Measurements from ENCODE around the gene VPREB3.

Gene VPREB3, protein sequence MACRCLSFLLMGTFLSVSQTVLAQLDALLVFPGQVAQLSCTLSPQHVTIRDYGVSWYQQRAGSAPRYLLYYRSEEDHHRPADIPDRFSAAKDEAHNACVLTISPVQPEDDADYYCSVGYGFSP

DNA sequence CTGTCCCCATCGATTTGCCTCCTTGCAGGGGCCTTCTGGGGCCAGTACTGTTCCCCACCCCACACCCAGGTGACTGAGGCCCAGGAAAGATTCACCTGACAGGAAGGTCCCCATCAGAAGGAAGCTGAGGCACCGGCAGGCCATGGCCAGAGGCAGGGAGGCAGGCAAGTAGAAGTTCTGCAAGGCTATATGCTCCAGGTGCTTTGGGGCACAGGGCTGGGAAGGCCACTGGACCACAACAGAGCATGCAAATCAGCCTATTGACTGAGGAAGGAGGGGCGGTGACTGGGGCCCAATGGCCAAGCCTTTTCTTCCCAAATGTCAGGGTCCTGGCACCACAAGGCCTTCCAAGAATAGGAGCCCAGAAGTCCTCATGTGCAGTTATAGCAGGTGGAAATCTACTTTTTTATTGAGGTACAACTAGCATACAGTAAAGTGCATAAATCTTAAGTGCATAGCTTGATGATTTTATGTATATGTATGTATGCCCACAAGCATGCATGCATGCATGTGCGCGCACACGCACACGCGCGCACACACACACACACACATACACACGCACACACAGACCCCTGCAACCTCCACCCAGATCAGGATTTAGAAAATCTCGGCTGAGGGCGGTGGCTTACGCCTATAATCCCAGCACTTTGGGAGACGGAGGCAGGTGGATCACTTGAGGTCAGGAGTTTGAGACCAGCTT lies at the start of gene VPREB3:
Gene VPREB3 (minus strand): TSS at position 206 of the 700 bp plus-strand sequence. CDS start 62 bp downstream, at position 144.
- DNase-seq (ENCODE audit: low spot score) = no peak

GRCh38 chr22:23803001-23803819 lies 49.0 kb upstream of the VPREB3 start:
- DNase-seq (ENCODE audit: low spot score) = no peak

- no peak for DNase-seq (ENCODE audit: low spot score)
These were observed 47.7 kb upstream of the VPREB3 start for GRCh38 chr22:23801886-23802377.

GRCh38 chr22:23801238-23801821 lies 47.1 kb upstream of the VPREB3 start:
- DNase-seq (ENCODE audit: low spot score) = no peak

- no peak for DNase-seq (ENCODE audit: low spot score)
These were observed 46.3 kb upstream of the VPREB3 start for GRCh38 chr22:23800297-23801237.

GRCh38 chr22:23796461-23796860 lies 42.2 kb upstream of the VPREB3 start:
- DNase-seq (ENCODE audit: low spot score) = no peak

GRCh38 chr22:23793326-23793725 lies 39.1 kb upstream of the VPREB3 start:
- DNase-seq (ENCODE audit: low spot score) = no peak

DNA sequence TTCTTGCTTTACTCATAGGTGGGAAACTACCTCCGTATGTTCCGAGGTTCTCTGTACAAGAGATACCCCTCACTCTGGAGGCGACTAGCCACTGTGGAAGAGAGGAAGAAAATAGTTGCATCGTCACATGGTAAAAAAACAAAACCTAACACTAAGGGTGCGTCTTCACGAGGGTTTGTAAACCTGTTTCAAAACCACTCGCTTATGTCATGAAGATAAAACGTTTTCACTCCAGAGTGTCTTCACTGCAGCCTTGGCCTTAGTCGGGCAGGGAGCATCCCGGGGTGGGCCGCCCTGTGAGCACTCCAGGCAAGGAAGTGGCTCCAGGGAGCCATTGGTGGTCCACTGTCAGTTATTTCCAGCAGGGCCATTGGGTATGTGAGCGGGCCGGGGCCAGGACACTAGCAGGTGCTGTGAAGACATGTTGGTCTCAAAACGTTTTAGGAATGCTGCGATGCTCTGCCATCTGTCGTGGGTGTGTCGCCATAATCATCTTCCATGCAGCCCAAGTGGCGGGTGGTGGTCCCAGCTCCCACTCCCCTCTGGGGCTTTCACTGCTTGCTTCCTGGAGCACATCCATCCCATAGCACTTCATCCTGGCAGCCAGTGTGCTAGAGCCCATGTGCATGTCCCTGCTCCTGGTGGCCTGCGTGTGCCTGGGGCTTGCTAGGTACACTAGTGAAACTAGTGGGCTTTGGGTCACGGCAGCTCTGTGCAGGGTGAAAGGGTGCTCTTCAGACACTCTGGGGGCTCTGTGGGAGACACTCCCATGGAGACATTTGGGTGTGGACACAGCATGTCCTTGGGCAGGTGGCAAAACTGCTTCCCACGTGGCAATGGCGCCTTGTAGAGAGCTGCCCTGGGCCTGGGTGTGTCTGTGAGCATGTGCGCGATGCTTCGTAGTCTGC lies 37.8 kb upstream of the VPREB3 start:
- DNase-seq (ENCODE audit: low spot score) = no peak

- DNase-seq (ENCODE audit: low spot score) = no peak
These were observed 36.9 kb upstream of the VPREB3 start for GRCh38 chr22:23790819-23791737.

GRCh38 chr22:23789638-23790037 lies 35.4 kb upstream of the VPREB3 start:
- DNase-seq (ENCODE audit: low spot score) = no peak

GRCh38 chr22:23789121-23789520 lies 34.9 kb upstream of the VPREB3 start:
- DNase-seq (ENCODE audit: low spot score) = no peak

GRCh38 chr22:23787910-23788309 lies 33.7 kb upstream of the VPREB3 start:
- DNase-seq (ENCODE audit: low spot score) = no peak

- no peak for DNase-seq (ENCODE audit: low spot score)
These were observed 33.3 kb upstream of the VPREB3 start for GRCh38 chr22:23787600-23787896.

DNA sequence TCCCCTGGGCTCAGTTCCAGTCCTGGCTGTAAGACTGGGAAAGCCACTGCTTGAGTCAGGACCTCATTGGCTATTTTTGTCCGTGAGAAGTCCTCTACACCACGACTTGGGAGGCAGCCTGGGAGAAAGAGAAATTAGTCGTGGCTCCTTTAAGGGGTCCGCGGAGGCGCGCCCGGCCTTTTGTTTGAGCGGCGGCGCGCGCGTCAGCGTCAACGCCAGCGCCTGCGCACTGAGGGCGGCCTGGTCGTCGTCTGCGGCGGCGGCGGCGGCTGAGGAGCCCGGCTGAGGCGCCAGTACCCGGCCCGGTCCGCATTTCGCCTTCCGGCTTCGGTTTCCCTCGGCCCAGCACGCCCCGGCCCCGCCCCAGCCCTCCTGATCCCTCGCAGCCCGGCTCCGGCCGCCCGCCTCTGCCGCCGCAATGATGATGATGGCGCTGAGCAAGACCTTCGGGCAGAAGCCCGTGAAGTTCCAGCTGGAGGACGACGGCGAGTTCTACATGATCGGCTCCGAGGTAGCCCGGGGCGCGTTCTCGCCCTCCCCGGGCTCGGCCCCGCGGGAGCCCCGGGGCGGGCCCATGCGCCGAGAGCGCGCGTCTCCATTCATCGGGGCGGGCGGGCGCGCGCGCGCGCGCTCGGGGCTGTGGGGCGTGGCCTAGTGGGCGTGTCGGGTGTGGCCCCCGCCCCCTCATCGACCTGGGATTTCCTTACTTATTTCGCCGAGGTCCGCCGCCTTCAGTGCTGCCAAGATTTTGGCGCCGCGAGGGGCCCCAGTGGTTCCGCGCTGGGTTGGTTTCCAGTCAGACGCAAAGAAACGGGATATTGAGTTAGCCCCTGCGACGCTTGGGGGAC lies 32.8 kb upstream of the VPREB3 start, which contains the start of gene SMARCB1:
Gene SMARCB1 (plus strand): TSS at position 215 of the 848 bp plus-strand sequence. CDS start 204 bp downstream, at position 419.
- peak; percentile 94 for DNase-seq (ENCODE audit: low spot score)

GRCh38 chr22:23786261-23786710 lies 32.1 kb upstream of the VPREB3 start:
- DNase-seq (ENCODE audit: low spot score) = no peak

DNA sequence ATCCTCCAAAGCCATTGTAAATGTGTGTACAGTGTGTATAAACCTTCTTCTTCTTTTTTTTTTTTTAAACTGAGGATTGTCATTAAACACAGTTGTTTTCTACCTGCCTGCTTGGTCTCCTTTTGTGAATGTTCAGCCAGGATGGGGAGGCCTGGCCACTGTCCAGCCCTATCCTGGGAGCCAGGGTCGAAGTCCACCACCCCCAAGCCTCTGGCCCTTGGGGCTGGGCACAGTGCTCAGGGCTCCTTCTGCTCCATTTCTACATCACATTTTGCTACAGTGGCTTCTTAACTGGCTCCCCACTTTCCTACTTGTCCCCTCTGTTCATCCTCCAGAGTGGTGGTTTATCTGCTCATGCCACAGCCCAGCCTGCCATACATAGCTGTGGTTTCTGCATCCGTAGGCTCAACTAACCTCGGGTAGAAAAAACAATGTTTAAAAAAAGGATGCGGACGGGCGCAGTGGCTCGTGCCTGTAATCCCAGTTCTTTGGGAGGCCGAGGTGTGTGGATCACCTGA lies 30.0 kb upstream of the VPREB3 start:
- DNase-seq (ENCODE audit: low spot score) = no peak

DNA sequence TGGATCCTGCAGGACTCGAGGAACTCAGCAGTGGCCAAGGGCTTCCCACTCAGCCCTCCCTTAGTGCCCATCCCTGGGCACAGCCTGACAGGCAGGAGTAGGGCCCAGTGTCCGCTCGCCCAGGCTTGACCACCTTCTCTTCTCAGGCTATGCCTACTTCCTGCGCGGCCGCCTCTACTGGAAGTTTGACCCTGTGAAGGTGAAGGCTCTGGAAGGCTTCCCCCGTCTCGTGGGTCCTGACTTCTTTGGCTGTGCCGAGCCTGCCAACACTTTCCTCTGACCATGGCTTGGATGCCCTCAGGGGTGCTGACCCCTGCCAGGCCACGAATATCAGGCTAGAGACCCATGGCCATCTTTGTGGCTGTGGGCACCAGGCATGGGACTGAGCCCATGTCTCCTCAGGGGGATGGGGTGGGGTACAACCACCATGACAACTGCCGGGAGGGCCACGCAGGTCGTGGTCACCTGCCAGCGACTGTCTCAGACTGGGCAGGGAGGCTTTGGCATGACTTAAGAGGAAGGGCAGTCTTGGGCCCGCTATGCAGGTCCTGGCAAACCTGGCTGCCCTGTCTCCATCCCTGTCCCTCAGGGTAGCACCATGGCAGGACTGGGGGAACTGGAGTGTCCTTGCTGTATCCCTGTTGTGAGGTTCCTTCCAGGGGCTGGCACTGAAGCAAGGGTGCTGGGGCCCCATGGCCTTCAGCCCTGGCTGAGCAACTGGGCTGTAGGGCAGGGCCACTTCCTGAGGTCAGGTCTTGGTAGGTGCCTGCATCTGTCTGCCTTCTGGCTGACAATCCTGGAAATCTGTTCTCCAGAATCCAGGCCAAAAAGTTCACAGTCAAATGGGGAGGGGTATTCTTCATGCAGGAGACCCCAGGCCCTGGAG lies 29.3 kb upstream of the VPREB3 start:
- DNase-seq (ENCODE audit: low spot score) = no peak

All from ecto neural progenitor cell (in vitro differentiated cells).